Astrocyte of the hippocampus (primary cell): Measurements from ENCODE around the gene B4GALT4.
"Not testable (repeated sequence)": the region's sequence is repeated elsewhere in the genome, so short reads cannot be mapped to it uniquely, and the experiment has no call there.

Source experiments
- DNase-seq: peaks from one replicate; pipeline ENCODE4 v3.0.0; 2011; ENCODE audit warnings: low read depth, low spot score

B4GALT4 gene

GRCh38 chr3:119240591-119241434 lies at the start of gene B4GALT4:
Gene B4GALT4 (minus strand): TSS chr3:119240878. CDS start chr3:119230099, 10,779 bp downstream.
- peak; percentile 95 for DNase-seq

GRCh38 chr3:119289404-119289770 lies 48.7 kb upstream of the B4GALT4 start:
- DNase-seq = no peak

GRCh38 chr3:119288669-119289403 lies 48.2 kb upstream of the B4GALT4 start:
- no peak for DNase-seq

GRCh38 chr3:119279584-119280243 lies 39.0 kb upstream of the B4GALT4 start:
- no peak for DNase-seq

- peak; percentile 50 for DNase-seq
These were observed 38.5 kb upstream of the B4GALT4 start for GRCh38 chr3:119279101-119279554.

- no peak for DNase-seq
These were observed 36.0 kb upstream of the B4GALT4 start for GRCh38 chr3:119276680-119277079.

GRCh38 chr3:119270212-119270611 lies 29.5 kb upstream of the B4GALT4 start:
- DNase-seq = not testable (repeated sequence)

- DNase-seq = no peak
These were observed 20.4 kb upstream of the B4GALT4 start for GRCh38 chr3:119261055-119261454.

GRCh38 chr3:119259821-119260220 lies 19.1 kb upstream of the B4GALT4 start:
- no peak for DNase-seq

- no peak for DNase-seq
These were observed 18.2 kb upstream of the B4GALT4 start for GRCh38 chr3:119258915-119259314.

- DNase-seq = peak; percentile 22
These were observed 17.2 kb upstream of the B4GALT4 start for GRCh38 chr3:119257654-119258410.

- no peak for DNase-seq
These were observed 16.4 kb upstream of the B4GALT4 start for GRCh38 chr3:119257111-119257510.

- no peak for DNase-seq
These were observed 14.5 kb upstream of the B4GALT4 start for GRCh38 chr3:119255214-119255613.

- DNase-seq = no peak
These were observed 5.1 kb upstream of the B4GALT4 start for GRCh38 chr3:119245778-119246177.

GRCh38 chr3:119243712-119244111 lies 3.0 kb upstream of the B4GALT4 start:
- DNase-seq = no peak

- DNase-seq = not testable (repeated sequence)
These were observed 2.4 kb upstream of the B4GALT4 start for GRCh38 chr3:119243058-119243529.

- DNase-seq = not testable (repeated sequence)
These were observed 1.8 kb upstream of the B4GALT4 start for GRCh38 chr3:119242387-119243057.

GRCh38 chr3:119240101-119240590 lies 532 bp downstream of the B4GALT4 start:
- no peak for DNase-seq

- DNase-seq = no peak
These were observed 1.4 kb downstream of the B4GALT4 start for GRCh38 chr3:119239206-119239820.

GRCh38 chr3:119238363-119238762 lies 2.3 kb downstream of the B4GALT4 start:
- no peak for DNase-seq
